Hepatocyte (in vitro differentiated cells): ENCODE results near the gene SETBP1. TPM values are rescaled to one million over a fixed set of nuclear protein-coding genes. Genes with fewer than 3 reads are reported as not detected.

Experiments used
- DNase-seq: peaks from one replicate; pipeline ENCODE4 v3.0.0-alpha.2; 2016; ENCODE audit warnings: low spot score
- H2AFZ ChIP-seq: fragments of 200-600 bp; sonication (generic); 2 replicates; pipeline ENCODE4 v1.6.0; 2016; ENCODE audit warnings: antibody characterized with exemption, mild to moderate bottlenecking
- H3K27ac ChIP-seq: fragments of 200-600 bp; sonication (generic); 2 replicates; pipeline ENCODE4 v1.5.1; 2016; ENCODE audit warnings: mild to moderate bottlenecking
- H3K27me3 ChIP-seq: fragments of 200-600 bp; sonication (generic); 2 replicates; pipeline ENCODE4 v1.6.1; 2016
- H3K36me3 ChIP-seq: fragments of 200-600 bp; sonication (generic); replicated peaks from 2 replicates; pipeline ENCODE4 v1.5.1; 2016; ENCODE audit warnings: low read depth; ENCODE audit not compliant: insufficient read depth
- H3K4me1 ChIP-seq: fragments of 200-600 bp; sonication (generic); 2 replicates; pipeline ENCODE4 v1.5.1; 2016; ENCODE audit warnings: mild to moderate bottlenecking, moderate library complexity; ENCODE audit not compliant: insufficient read depth
- H3K4me2 ChIP-seq: fragments of 200-600 bp; sonication (generic); 2 replicates; pipeline ENCODE4 v1.6.0; 2016
- H3K4me3 ChIP-seq: fragments of 200-600 bp; sonication (generic); 2 replicates; pipeline ENCODE4 v1.5.1; 2016; ENCODE audit warnings: mild to moderate bottlenecking
- H3K79me2 ChIP-seq: fragments of 200-600 bp; sonication (generic); 2 replicates; pipeline ENCODE4 v1.6.0; 2017; ENCODE audit warnings: mild to moderate bottlenecking
- H3K9me2 ChIP-seq: fragments of 200-600 bp; sonication (generic); replicated peaks from 2 replicates; pipeline ENCODE4 v1.6.0; 2017; ENCODE audit warnings: mild to moderate bottlenecking; ENCODE audit not compliant: insufficient read depth
- H3K9me3 ChIP-seq: fragments of 200-600 bp; sonication (generic); 2 replicates; pipeline ENCODE4 v1.5.1; 2016; ENCODE audit warnings: low read depth, mild to moderate bottlenecking
- H4K20me1 ChIP-seq: fragments of 200-600 bp; sonication (generic); 2 replicates; pipeline ENCODE4 v1.6.0; 2016; ENCODE audit warnings: mild to moderate bottlenecking; ENCODE audit not compliant: insufficient read depth, poor library complexity, severe bottlenecking
- EZH2 ChIP-seq: fragments of 200-600 bp; sonication (generic); IDR thresholded peaks from 2 replicates; pipeline ENCODE4 v1.6.1; 2016; ENCODE audit warnings: antibody characterized with exemption, mild to moderate bottlenecking, borderline replicate concordance
- EZH2phosphoT487 ChIP-seq: fragments of 200-600 bp; sonication (generic); IDR thresholded peaks from one replicate; pipeline ENCODE4 v1.6.1; 2018; ENCODE audit warnings: antibody characterized with exemption, mild to moderate bottlenecking, low read depth, moderate library complexity; ENCODE audit not compliant: unreplicated experiment, severe bottlenecking
- WGBS: methylation state at CpG from one replicate; pipeline ENCODE4 v1.1.6; 2016; ENCODE audit warnings: low lambda C conversion rate; ENCODE audit errors: missing lambda C conversion rate; 5-methylcytosine and 5-hydroxymethylcytosine counted together
- polyA plus RNA-seq: library from polyadenylated mRNA; unstranded; fragments of >200 nt; fragmentation: Nextera tagmentation; extraction: Ambion mirVana; gene quantifications from 2 replicates; pipeline ENCODE4 v1.2.1, GENCODE V29; 2016
- total RNA-seq: library from RNA; depleted of rRNA; stranded (reverse); fragments of >200 nt; gene quantifications from 2 replicates; pipeline ENCODE4 v1.2.3, GENCODE V29; 2014
- TF ChIP-seq, protein P1 (sequence below): fragments of 200-600 bp; sonication (generic); IDR thresholded peaks from 2 replicates; pipeline ENCODE4 v1.5.1; 2016; ENCODE audit warnings: antibody characterized with exemption, mild to moderate bottlenecking; ENCODE audit not compliant: poor library complexity

The SETBP1 gene
- total and polyA plus RNA-seq, 2 experiments from 2014 or later = 10.3 to 21.1 TPM

- H3K36me3 ChIP-seq = no peaks in the 10 kb centered on the region
- peaks cover 8% of the 10 kb centered on the region for H4K20me1 ChIP-seq
- WGBS = 86% methylated on average over 10 of the region's 10 CpGs
- no peaks in the 10 kb centered on the region for H3K9me2 ChIP-seq
- no peak overlapping the region for H3K4me2 ChIP-seq
- no peak for DNase-seq
- TF ChIP-seq, protein P1, sequence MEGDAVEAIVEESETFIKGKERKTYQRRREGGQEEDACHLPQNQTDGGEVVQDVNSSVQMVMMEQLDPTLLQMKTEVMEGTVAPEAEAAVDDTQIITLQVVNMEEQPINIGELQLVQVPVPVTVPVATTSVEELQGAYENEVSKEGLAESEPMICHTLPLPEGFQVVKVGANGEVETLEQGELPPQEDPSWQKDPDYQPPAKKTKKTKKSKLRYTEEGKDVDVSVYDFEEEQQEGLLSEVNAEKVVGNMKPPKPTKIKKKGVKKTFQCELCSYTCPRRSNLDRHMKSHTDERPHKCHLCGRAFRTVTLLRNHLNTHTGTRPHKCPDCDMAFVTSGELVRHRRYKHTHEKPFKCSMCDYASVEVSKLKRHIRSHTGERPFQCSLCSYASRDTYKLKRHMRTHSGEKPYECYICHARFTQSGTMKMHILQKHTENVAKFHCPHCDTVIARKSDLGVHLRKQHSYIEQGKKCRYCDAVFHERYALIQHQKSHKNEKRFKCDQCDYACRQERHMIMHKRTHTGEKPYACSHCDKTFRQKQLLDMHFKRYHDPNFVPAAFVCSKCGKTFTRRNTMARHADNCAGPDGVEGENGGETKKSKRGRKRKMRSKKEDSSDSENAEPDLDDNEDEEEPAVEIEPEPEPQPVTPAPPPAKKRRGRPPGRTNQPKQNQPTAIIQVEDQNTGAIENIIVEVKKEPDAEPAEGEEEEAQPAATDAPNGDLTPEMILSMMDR = no peak
- TF ChIP-seq EZH2phosphoT487 (no peak), EZH2 (no peak)
- peaks cover 83% of the 10 kb centered on the region for H3K79me2 ChIP-seq
- no peaks in the 10 kb centered on the region for H3K9me3 ChIP-seq
- no peak overlapping the region for H3K27ac ChIP-seq
- H3K4me3 ChIP-seq = no peak overlapping the region
- peaks cover 22% of the 10 kb centered on the region for H3K4me1 ChIP-seq
- H3K27me3 ChIP-seq = no peaks in the 10 kb centered on the region
- no peak overlapping the region for H2AFZ ChIP-seq
Observed at GRCh38 chr18:44701227-44701626, 20.5 kb downstream of the SETBP1 start.

- Histone ChIP-seq H2AFZ (no peak overlapping the region), H3K9me2 (no peaks in the 10 kb centered on the region), H3K27ac (no peak overlapping the region), H3K4me1 (peaks cover 9% of the 10 kb centered on the region), H3K36me3 (no peaks in the 10 kb centered on the region), H4K20me1 (peaks cover 8% of the 10 kb centered on the region), H3K4me2 (no peak overlapping the region), H3K4me3 (no peak overlapping the region), H3K79me2 (peaks cover 81% of the 10 kb centered on the region), H3K9me3 (no peaks in the 10 kb centered on the region), H3K27me3 (no peaks in the 10 kb centered on the region)
- no peak for DNase-seq
- TF ChIP-seq, protein P1 = no peak
- TF ChIP-seq EZH2phosphoT487 (no peak), EZH2 (no peak)
- WGBS = 100% methylated on average over 1 of the region's 1 CpG
Observed at GRCh38 chr18:44702594-44702993, 21.9 kb downstream of the SETBP1 start.

GRCh38 chr18:44704135-44704789, 23.6 kb downstream of the SETBP1 start:
- Histone ChIP-seq H3K79me2 (peaks cover 81% of the 10 kb centered on the region), H3K27ac (no peak overlapping the region), H3K4me1 (peaks cover 10% of the 10 kb centered on the region), H3K36me3 (no peaks in the 10 kb centered on the region), H3K9me2 (no peaks in the 10 kb centered on the region), H3K27me3 (no peaks in the 10 kb centered on the region), H3K4me3 (no peak overlapping the region), H4K20me1 (peaks cover 6% of the 10 kb centered on the region), H3K9me3 (no peaks in the 10 kb centered on the region), H2AFZ (no peak overlapping the region), H3K4me2 (no peak overlapping the region)
- no peak for DNase-seq
- 97% methylated on average over 1 of the region's 1 CpG for WGBS
- TF ChIP-seq EZH2phosphoT487 = no peak
- TF ChIP-seq EZH2 = no peak
- TF ChIP-seq, protein P1 = no peak
